HCT116 (cell line): ENCODE data around the gene TWIST2. TPM values are rescaled to one million over a fixed set of nuclear protein-coding genes. Genes with fewer than 3 reads are reported as not detected.

ENCODE experiments used
- ATAC-seq: fragments of 200-7000 bp; cut with Tn5 transposase; 2 replicates; pipeline ENCODE4 v1.9.1; 2020; ENCODE audit warnings: mild to moderate bottlenecking, moderate library complexity
- BruUV-seq: library from RNA; stranded (reverse); fragments of 400-500 nt; replicated peaks from 2 replicates; lab custom pipeline; 2021; lab: Mats Ljungman, UMichigan
- CTCF ChIA-PET: fragments of 300-600 bp; sonication (Branson Sonifier 250); formaldehyde crosslinking; loops from one replicate; lab custom pipeline; 2021; ENCODE audit warnings: antibody characterized with exemption; lab: Charles Lee
- POLR2A ChIA-PET: fragments of 300-600, 350-600 bp; sonication (Branson Sonifier 250); formaldehyde crosslinking; loops from one replicate; lab custom pipeline; 2021; ENCODE audit warnings: antibody characterized with exemption; lab: Charles Lee
- RAD21 ChIA-PET, 2 experiments: fragments of 300-600 bp; sonication (Branson Sonifier 250); formaldehyde crosslinking; loops; one replicate each; lab custom pipeline; 2023; ENCODE audit warnings: low total read pairs in 2 of 2; ENCODE audit not compliant: uncharacterized antibody in 2 of 2, unreplicated experiment in 2 of 2, low non-redundant PET in 1 of 2; lab: Charles Lee
- DNase-seq: peaks from one replicate; pipeline ENCODE4 v3.0.0-alpha.2; 2010; ENCODE audit warnings: low read depth, low spot score
- H2AFZ ChIP-seq: fragments of 200-600 bp; shearing (Covaris generic), sonication (generic); 2 replicates; pipeline ENCODE4 v1.6.1; 2017; ENCODE audit warnings: low read depth, mixed run types, mixed read lengths, antibody characterized with exemption, low read length; ENCODE audit not compliant: poor library complexity, severe bottlenecking
- H3K27ac ChIP-seq: 2 replicates; pipeline ENCODE4 v1.5.1; 2012; ENCODE audit warnings: low read depth, low read length
- H3K27me3 ChIP-seq: fragments of 200-600 bp; sonication (generic); 2 replicates; pipeline ENCODE4 v1.6.1; 2016; ENCODE audit warnings: mixed run types, low read length, mixed read lengths; ENCODE audit not compliant: insufficient read depth
- H3K36me3 ChIP-seq, 2 experiments: fragments of 200-500 bp in 1 of 2; fragments of 200-600 bp in 1 of 2; sonication (Bioruptor generic) in 1 of 2; sonication (generic) in 1 of 2; 2 replicates each; pipeline versions ENCODE4 v1.5.1 to v1.6.1; 2014 to 2016; ENCODE audit warnings: low read length in 2 of 2, inconsistent platforms in 1 of 2, mixed read lengths in 1 of 2, mixed run types in 1 of 2; ENCODE audit not compliant: insufficient read depth in 2 of 2, control insufficient read depth in 1 of 2
- H3K4me1 ChIP-seq, 2 experiments: fragments of 200-600 bp in 1 of 2; sonication (generic) in 1 of 2; 2 replicates each; pipeline versions ENCODE4 v1.5.1 to v1.6.1; 2012 to 2017; ENCODE audit warnings: low read length in 2 of 2, inconsistent platforms in 1 of 2, mild to moderate bottlenecking in 1 of 2, mixed read lengths in 1 of 2, mixed run types in 1 of 2, moderate library complexity in 1 of 2; ENCODE audit not compliant: insufficient read depth in 2 of 2, control insufficient read depth in 1 of 2
- H3K4me2 ChIP-seq: fragments of 200-600 bp; sonication (generic); 2 replicates; pipeline ENCODE4 v1.6.1; 2017; ENCODE audit warnings: mixed run types, low read length, mixed read lengths
- H3K4me3 ChIP-seq, 2 experiments: fragments of 200-600 bp in 1 of 2; sonication (generic) in 1 of 2; replicated peaks in 1 of 2; 2 replicates each; pipeline ENCODE4 v1.5.1; 2011 to 2016; ENCODE audit warnings: low read length in 2 of 2, control low read depth in 1 of 2, low read depth in 1 of 2, mild to moderate bottlenecking in 1 of 2, mixed read lengths in 1 of 2, mixed run types in 1 of 2
- H3K79me2 ChIP-seq: fragments of 200-600 bp; sonication (generic); 2 replicates; pipeline ENCODE4 v1.6.1; 2017; ENCODE audit warnings: mild to moderate bottlenecking, mixed run types, low read length, moderate library complexity, mixed read lengths; ENCODE audit not compliant: insufficient read depth
- H3K9ac ChIP-seq: fragments of 200-600 bp; sonication (generic); 2 replicates; pipeline ENCODE4 v1.6.1; 2016; ENCODE audit warnings: low read length, mixed read lengths
- H3K9me2 ChIP-seq: fragments of 200-600 bp; sonication (generic), shearing (Covaris generic); 2 replicates; pipeline ENCODE4 v1.6.1; 2017; ENCODE audit warnings: mixed run types, mild to moderate bottlenecking, moderate library complexity; ENCODE audit not compliant: insufficient read depth
- H3K9me3 ChIP-seq, 2 experiments: fragments of 200-500 bp in 1 of 2; fragments of 200-600 bp in 1 of 2; sonication (Bioruptor generic) in 1 of 2; sonication (generic) in 1 of 2; 2 replicates each; pipeline ENCODE4 v1.6.1; 2014 to 2017; ENCODE audit warnings: low read length in 2 of 2, mixed read lengths in 2 of 2, inconsistent platforms in 1 of 2, low read depth in 1 of 2, mild to moderate bottlenecking in 1 of 2, mixed run types in 1 of 2, moderate library complexity in 1 of 2; ENCODE audit not compliant: control insufficient read depth in 1 of 2, insufficient read depth in 1 of 2
- H4K20me1 ChIP-seq: fragments of 200-600 bp; sonication (generic), shearing (Covaris generic); 2 replicates; pipeline ENCODE4 v1.6.1; 2017; ENCODE audit warnings: mixed run types, mild to moderate bottlenecking, moderate library complexity; ENCODE audit not compliant: insufficient read depth
- ATF3 ChIP-seq: IDR thresholded peaks from 2 replicates; pipeline ENCODE4 v1.6.1; 2012
- CBX3 ChIP-seq: IDR thresholded peaks from 2 replicates; pipeline ENCODE4 v1.6.1; 2012; ENCODE audit warnings: low read depth
- ELF1 ChIP-seq: IDR thresholded peaks from 2 replicates; pipeline ENCODE4 v1.6.1; 2012; ENCODE audit warnings: low read depth, borderline replicate concordance
- POLR2A ChIP-seq: IDR thresholded peaks from 2 replicates; pipeline ENCODE4 v1.7.0; 2011; ENCODE audit warnings: borderline replicate concordance; ENCODE audit not compliant: insufficient read depth, insufficient read length; ENCODE audit errors: extremely low read depth
- SIN3A ChIP-seq: IDR thresholded peaks from 2 replicates; pipeline ENCODE4 v1.6.1; 2012; ENCODE audit warnings: low read depth
- ZFX ChIP-seq: fragments of 450-650 bp; IDR thresholded peaks from 2 replicates; pipeline ENCODE4 v1.6.1; 2017
- intact Hi-C: fragments of 100-400 bp; cut with micrococcal nuclease; formaldehyde crosslinking; loops from 2 replicates; pipeline ENCODE4 v1.10.0; 2022
- total RNA-seq: library from RNA; stranded (reverse); gene quantifications from one replicate; pipeline ENCODE4 v1.2.1, GENCODE V29; 2021; ENCODE audit not compliant: unreplicated experiment
- TF ChIP-seq, protein P1 (sequence below): IDR thresholded peaks from 2 replicates; pipeline ENCODE4 v1.6.1; 2012; ENCODE audit warnings: low read depth

TWIST2 gene
- total RNA-seq, 1 experiment from 2014 or later, result not detected

DNA sequence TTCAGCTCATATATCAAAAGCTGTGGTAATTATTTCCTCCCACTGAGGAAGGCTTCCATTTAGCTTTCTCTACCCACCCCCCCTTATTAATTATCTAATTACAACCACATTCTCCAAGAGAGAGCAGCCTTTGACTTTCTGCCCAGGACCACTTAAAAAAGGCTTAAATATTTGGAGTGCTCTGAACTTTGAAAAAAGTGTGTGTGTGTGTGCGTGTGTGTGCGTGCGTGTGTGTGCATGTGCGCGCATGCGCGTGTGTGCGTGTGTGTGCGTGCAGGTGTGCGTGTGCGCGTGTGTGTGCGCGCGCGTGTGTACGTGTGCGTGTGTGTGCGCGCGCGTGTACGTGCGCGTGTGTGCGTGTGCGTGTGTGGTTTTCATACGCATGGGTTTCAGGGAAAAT lies 57.8 kb downstream of the TWIST2 start:
- ChIA-PET CTCF (no interaction called here), POLR2A (no interaction called here), RAD21 (no interaction called here)
- TF ChIP-seq, protein P1, sequence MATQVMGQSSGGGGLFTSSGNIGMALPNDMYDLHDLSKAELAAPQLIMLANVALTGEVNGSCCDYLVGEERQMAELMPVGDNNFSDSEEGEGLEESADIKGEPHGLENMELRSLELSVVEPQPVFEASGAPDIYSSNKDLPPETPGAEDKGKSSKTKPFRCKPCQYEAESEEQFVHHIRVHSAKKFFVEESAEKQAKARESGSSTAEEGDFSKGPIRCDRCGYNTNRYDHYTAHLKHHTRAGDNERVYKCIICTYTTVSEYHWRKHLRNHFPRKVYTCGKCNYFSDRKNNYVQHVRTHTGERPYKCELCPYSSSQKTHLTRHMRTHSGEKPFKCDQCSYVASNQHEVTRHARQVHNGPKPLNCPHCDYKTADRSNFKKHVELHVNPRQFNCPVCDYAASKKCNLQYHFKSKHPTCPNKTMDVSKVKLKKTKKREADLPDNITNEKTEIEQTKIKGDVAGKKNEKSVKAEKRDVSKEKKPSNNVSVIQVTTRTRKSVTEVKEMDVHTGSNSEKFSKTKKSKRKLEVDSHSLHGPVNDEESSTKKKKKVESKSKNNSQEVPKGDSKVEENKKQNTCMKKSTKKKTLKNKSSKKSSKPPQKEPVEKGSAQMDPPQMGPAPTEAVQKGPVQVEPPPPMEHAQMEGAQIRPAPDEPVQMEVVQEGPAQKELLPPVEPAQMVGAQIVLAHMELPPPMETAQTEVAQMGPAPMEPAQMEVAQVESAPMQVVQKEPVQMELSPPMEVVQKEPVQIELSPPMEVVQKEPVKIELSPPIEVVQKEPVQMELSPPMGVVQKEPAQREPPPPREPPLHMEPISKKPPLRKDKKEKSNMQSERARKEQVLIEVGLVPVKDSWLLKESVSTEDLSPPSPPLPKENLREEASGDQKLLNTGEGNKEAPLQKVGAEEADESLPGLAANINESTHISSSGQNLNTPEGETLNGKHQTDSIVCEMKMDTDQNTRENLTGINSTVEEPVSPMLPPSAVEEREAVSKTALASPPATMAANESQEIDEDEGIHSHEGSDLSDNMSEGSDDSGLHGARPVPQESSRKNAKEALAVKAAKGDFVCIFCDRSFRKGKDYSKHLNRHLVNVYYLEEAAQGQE, result no peak
- TF ChIP-seq CBX3 (no peak), ELF1 (no peak), SIN3A (no peak), POLR2A (no peak), ZFX (no peak), ATF3 (no peak)
- ATAC-seq (no peak), DNase-seq (no peak)
- Histone ChIP-seq H3K4me2 (no peak overlapping the region), H3K36me3 (no peaks in the 10 kb centered on the region), H3K4me3 (no peak overlapping the region), H3K27ac (no peak overlapping the region), H3K9ac (no peak overlapping the region), H2AFZ (no peak overlapping the region), H4K20me1 (no peaks in the 10 kb centered on the region), H3K79me2 (no peaks in the 10 kb centered on the region), H3K4me1 (peaks cover 0 to 7% of the 10 kb centered on the region in 2 experiments; a peak in 1 of 4 replicates), H3K27me3 (no peaks in the 10 kb centered on the region), H3K9me3 (no peaks in the 10 kb centered on the region; a peak in 1 of 4 replicates), H3K9me2 (no peaks in the 10 kb centered on the region)
- intact Hi-C loops, result no loop called here
- BruUV-seq, result no TSS peak
